Left lung (tissue), 10 donors: ENCODE results near the gene C16orf95. TPM values are rescaled to one million over a fixed set of nuclear protein-coding genes. Genes with fewer than 3 reads are reported as not detected.

Experiments
- ATAC-seq: fragments of 200-7000 bp; cut with Tn5 transposase; one replicate; pipeline ENCODE4 v1.9.1; 2020; ENCODE audit warnings: moderate library complexity
- DNase-seq, 4 donors: peaks; one replicate each; pipeline ENCODE4 v3.0.0-alpha.2; 2013 to 2020
- H3K27ac ChIP-seq, 2 donors: fragments of 200-600 bp; sonication (generic) in 1 of 2; one replicate each; pipeline versions ENCODE4 v1.5.0 to v1.8.0; 2020 to 2021
- H3K27me3 ChIP-seq, 2 donors: fragments of 200-600 bp; sonication (generic) in 1 of 2; one replicate each; pipeline versions ENCODE4 v1.5.0 to v1.8.0; 2020 to 2021
- H3K36me3 ChIP-seq, 2 donors: fragments of 200-600 bp; sonication (generic) in 1 of 2; one replicate each; pipeline versions ENCODE4 v1.5.0 to v1.8.0; 2020 to 2021
- H3K4me1 ChIP-seq, 2 donors: fragments of 200-600 bp; one replicate each; pipeline ENCODE4 v1.8.0; 2021
- H3K4me3 ChIP-seq, 2 donors: fragments of 200-600 bp; sonication (generic) in 1 of 2; one replicate each; pipeline versions ENCODE4 v1.5.0 to v1.8.0; 2020 to 2021; ENCODE audit warnings: mild to moderate bottlenecking in 1 of 2
- H3K9me3 ChIP-seq, 2 donors: fragments of 200-600 bp; sonication (generic) in 1 of 2; one replicate each; pipeline versions ENCODE4 v1.5.0 to v1.8.0; 2020 to 2021
- CTCF ChIP-seq, 2 donors: fragments of 200-600 bp; sonication (generic) in 1 of 2; IDR thresholded peaks; one replicate each; pipeline versions ENCODE4 v1.5.0 to v1.8.0; 2021; ENCODE audit warnings: antibody characterized with exemption in 2 of 2
- intact Hi-C, 2 donors: fragments of 100-400 bp; cut with DNase I; formaldehyde crosslinking; loops; one replicate each; pipeline versions ENCODE4 v1.11.2 to v1.14.2; 2022
- polyA plus RNA-seq, 6 donors: library from polyadenylated mRNA; unstranded; fragments of 120-200 nt; gene quantifications; one replicate each; pipeline ENCODE4 v1.2.1, GENCODE V29; 2013; ENCODE audit not compliant: insufficient read length in 6 of 6
- total RNA-seq, 2 donors: library from RNA; stranded (reverse); fragmentation: NEBNext Ultra II Directional; extraction: Animal tissue kit (Norgen Biotek cat#: 25700); gene quantifications; one replicate each; pipeline ENCODE4 v1.2.1, GENCODE V29; 2021
- donor health status: DM: no; HTN: yes; CAD: no.
- donor health status: DM: no; HTN: no; CAD: no.

C16orf95 gene
- total and polyA plus RNA-seq, 8 donors, result 2.3 to 6.7 (median 3.6) TPM

GRCh38 chr16:87351320-87351698 lies 34.1 kb upstream of the C16orf95 start:
- Histone ChIP-seq H3K4me3 (no peak overlapping the region), H3K9me3 (no peaks in the 10 kb centered on the region), H3K4me1 (no peaks in the 10 kb centered on the region), H3K36me3 (peaks cover 0 to 28% of the 10 kb centered on the region in 2 donors), H3K27ac (no peak overlapping the region), H3K27me3 (no peaks in the 10 kb centered on the region)
- TF ChIP-seq CTCF (IDR thresholded peaks at IDR 0.05), result no peak
- ATAC-seq, result no peak
- peak in 1 of 4 donors; percentile 22 for DNase-seq
- intact Hi-C loops, result no loop called here

- TF ChIP-seq CTCF (IDR thresholded peaks at IDR 0.05), result no peak
- no peak overlapping the region for H3K4me3 ChIP-seq
- DNase-seq, result peak in 3 of 4 donors; percentile 32 to 62 (median 44)
- no peaks in the 10 kb centered on the region for H3K9me3 ChIP-seq
- H3K27me3 ChIP-seq, result no peaks in the 10 kb centered on the region
- peak; percentile 56 for ATAC-seq
- intact Hi-C loops, result no loop called here
- peaks cover 0 to 29% of the 10 kb centered on the region in 2 donors for H3K36me3 ChIP-seq
- H3K4me1 ChIP-seq, result no peaks in the 10 kb centered on the region
- no peak overlapping the region for H3K27ac ChIP-seq
Measured at GRCh38 chr16:87350681-87351319, 33.6 kb upstream of the C16orf95 start.

GRCh38 chr16:87350031-87350430 lies 32.8 kb upstream of the C16orf95 start:
- no peak overlapping the region for H3K4me3 ChIP-seq
- no peak for TF ChIP-seq CTCF (IDR thresholded peaks at IDR 0.05)
- ATAC-seq (no peak), DNase-seq (peak in 1 of 4 donors; percentile 34)
- intact Hi-C loops, result no loop called here
- H3K36me3 ChIP-seq, result peaks cover 0 to 29% of the 10 kb centered on the region in 2 donors
- no peak overlapping the region for H3K27ac ChIP-seq
- H3K4me1 ChIP-seq, result no peaks in the 10 kb centered on the region
- no peaks in the 10 kb centered on the region for H3K9me3 ChIP-seq
- no peaks in the 10 kb centered on the region for H3K27me3 ChIP-seq

- Histone ChIP-seq H3K27ac (no peak overlapping the region), H3K27me3 (no peaks in the 10 kb centered on the region), H3K9me3 (no peaks in the 10 kb centered on the region), H3K36me3 (peaks cover 0 to 27% of the 10 kb centered on the region in 2 donors), H3K4me1 (peaks cover 0 to 9% of the 10 kb centered on the region in 2 donors), H3K4me3 (no peak overlapping the region)
- intact Hi-C loops, result no loop called here
- ATAC-seq (no peak), DNase-seq (peak in 1 of 4 donors; percentile 75)
- TF ChIP-seq CTCF (IDR thresholded peaks at IDR 0.05), result no peak
Measured at GRCh38 chr16:87348616-87349157, 31.5 kb upstream of the C16orf95 start.

GRCh38 chr16:87347932-87348615 lies 30.9 kb upstream of the C16orf95 start:
- no peaks in the 10 kb centered on the region for H3K27me3 ChIP-seq
- H3K4me3 ChIP-seq, result no peak overlapping the region
- no peak for ATAC-seq
- H3K4me1 ChIP-seq, result peaks cover 0 to 9% of the 10 kb centered on the region in 2 donors
- no peaks in the 10 kb centered on the region for H3K9me3 ChIP-seq
- intact Hi-C loops, result no loop called here
- peaks cover 0 to 28% of the 10 kb centered on the region in 2 donors for H3K36me3 ChIP-seq
- peak in 1 of 4 donors; percentile 64 for DNase-seq
- no peak for TF ChIP-seq CTCF (IDR thresholded peaks at IDR 0.05)
- H3K27ac ChIP-seq, result no peak overlapping the region
